A549 (cell line): ENCODE results near the gene PTCD1. TPM values are rescaled to one million over a fixed set of nuclear protein-coding genes. Genes with fewer than 3 reads are reported as not detected.

Experiments used
- ATAC-seq, 2 experiments: fragments of 200-7000 bp in 1 of 2; fragments of >200 bp in 1 of 2; cut with Nextera tagmentation in 1 of 2; cut with Tn5 transposase in 1 of 2; 3 replicates each; pipeline versions ENCODE4 v1.8.0 to v1.9.1; 2018 to 2020; ENCODE audit warnings: mild to moderate bottlenecking in 1 of 2, moderate library complexity in 1 of 2
- CTCF ChIA-PET: fragments of 300-600 bp; sonication (Branson Sonifier 250); formaldehyde crosslinking; extraction: SDS; loops from one replicate; lab custom pipeline; 2021; ENCODE audit warnings: antibody characterized with exemption, inconsistent platforms; lab: Yijun Ruan, JAX
- POLR2A ChIA-PET: fragments of 350-600 bp; formaldehyde crosslinking; extraction: SDS; loops from one replicate; lab custom pipeline; 2021; ENCODE audit warnings: antibody characterized with exemption, inconsistent platforms; lab: Yijun Ruan, JAX
- DNase-seq, 2 experiments: peaks; one replicate each; pipeline versions ENCODE4 v3.0.0 to v3.0.0-alpha.2; 2011 to 2016; ENCODE audit warnings: low read depth in 1 of 2, low spot score in 1 of 2
- FAIRE-seq: peaks from 2 replicates; lab custom pipeline; 2011; peaks lifted over from hg19 to GRCh38; lab: Jason Lieb, UNC
- H3K27ac ChIP-seq, 2 experiments: fragments of >200 bp; sonication (Bioruptor Twin); formaldehyde crosslinking; 3 replicates each; pipeline ENCODE4 v1.5.1; 2016 to 2017
- H3K4me1 ChIP-seq: fragments of >200 bp; sonication (Bioruptor Twin); formaldehyde crosslinking; 3 replicates; pipeline ENCODE4 v1.6.1; 2016
- H3K4me2 ChIP-seq: fragments of >200 bp; sonication (Bioruptor Twin); formaldehyde crosslinking; 3 replicates; pipeline ENCODE4 v1.6.1; 2016
- H3K4me3 ChIP-seq: fragments of >200 bp; sonication (Bioruptor Twin); formaldehyde crosslinking; 3 replicates; pipeline ENCODE4 v1.5.1; 2016
- H3K9me3 ChIP-seq: fragments of >200 bp; sonication (Bioruptor Twin); formaldehyde crosslinking; 3 replicates; pipeline ENCODE4 v1.6.1; 2016
- CBX8 ChIP-seq: fragments of 200-600 bp; sonication (generic); IDR thresholded peaks from 2 replicates; pipeline ENCODE4 v1.6.1; 2016
- CEBPB ChIP-seq, 2 experiments: fragments of >200 bp in 1 of 2; sonication (Bioruptor Twin) in 1 of 2; formaldehyde crosslinking in 1 of 2; IDR thresholded peaks; 2 replicates each; pipeline ENCODE4 v1.6.1; 2012 to 2016
- CHD2 ChIP-seq: fragments of 150-350 bp; IDR thresholded peaks from 2 replicates; pipeline ENCODE4 v1.6.1; 2014; ENCODE audit warnings: low read length; ENCODE audit not compliant: partially characterized antibody
- CHD4 ChIP-seq: fragments of 200-600 bp; sonication (generic); IDR thresholded peaks from 2 replicates; pipeline ENCODE4 v1.6.1; 2016; ENCODE audit warnings: antibody characterized with exemption, mild to moderate bottlenecking, borderline replicate concordance
- EHF ChIP-seq: fragments of 250-450 bp; sonication (Bioruptor Pico); IDR thresholded peaks from 2 replicates; pipeline ENCODE4 v1.5.0; 2020; ENCODE audit warnings: mild to moderate bottlenecking
- HEYL ChIP-seq: fragments of 250-450 bp; sonication (Bioruptor Pico); IDR thresholded peaks from 2 replicates; pipeline ENCODE4 v1.8.0; 2021; ENCODE audit warnings: mild to moderate bottlenecking, moderate library complexity
- HMGXB4 ChIP-seq: fragments of 250-450 bp; sonication (Bioruptor Pico); IDR thresholded peaks from 2 replicates; pipeline ENCODE4 v1.5.0; 2021; ENCODE audit warnings: mild to moderate bottlenecking, moderate library complexity, borderline replicate concordance
- HOXB13 ChIP-seq: fragments of 250-450 bp; sonication (Bioruptor Pico); IDR thresholded peaks from 2 replicates; pipeline ENCODE4 v1.5.0; 2020; ENCODE audit warnings: low read depth, mild to moderate bottlenecking, moderate library complexity
- JUNB ChIP-seq: fragments of >200 bp; sonication (Bioruptor Twin); formaldehyde crosslinking; IDR thresholded peaks from 2 replicates; pipeline ENCODE4 v1.6.1; 2016
- KDM5A ChIP-seq: fragments of 200-600 bp; sonication (generic); IDR thresholded peaks from 2 replicates; pipeline ENCODE4 v1.6.1; 2016; ENCODE audit warnings: antibody characterized with exemption, mild to moderate bottlenecking
- MAFK ChIP-seq: fragments of 450-650 bp; IDR thresholded peaks from 2 replicates; pipeline ENCODE4 v1.6.1; 2014; ENCODE audit not compliant: partially characterized antibody
- MAZ ChIP-seq: fragments of 150-350 bp; IDR thresholded peaks from 2 replicates; pipeline ENCODE4 v1.6.1; 2014; ENCODE audit warnings: antibody characterized with exemption, low read depth, low read length, borderline replicate concordance
- NPAS2 ChIP-seq: fragments of 250-450 bp; sonication (Bioruptor Pico); IDR thresholded peaks from 2 replicates; pipeline ENCODE4 v1.8.0; 2022; ENCODE audit warnings: mild to moderate bottlenecking, moderate library complexity, borderline replicate concordance
- NR3C1 ChIP-seq: fragments of >200 bp; sonication (Bioruptor Twin); formaldehyde crosslinking; IDR thresholded peaks from 3 replicates; pipeline ENCODE4 v1.6.1; 2017
- PHF8 ChIP-seq: fragments of 200-600 bp; sonication (generic); IDR thresholded peaks from 2 replicates; pipeline ENCODE4 v1.6.1; 2016; ENCODE audit warnings: low read depth, mild to moderate bottlenecking, antibody characterized with exemption, moderate library complexity, borderline replicate concordance
- POLR2A ChIP-seq: IDR thresholded peaks from 2 replicates; pipeline ENCODE4 v1.6.1; 2012; ENCODE audit warnings: mild to moderate bottlenecking, low read length
- REST ChIP-seq: fragments of 200-600 bp; sonication (generic); IDR thresholded peaks from 2 replicates; pipeline ENCODE4 v1.6.1; 2016; ENCODE audit warnings: antibody characterized with exemption, mild to moderate bottlenecking, moderate library complexity
- TFCP2L1 ChIP-seq: fragments of 250-450 bp; sonication (Bioruptor Pico); IDR thresholded peaks from 2 replicates; pipeline ENCODE4 v1.5.0; 2021; ENCODE audit warnings: mild to moderate bottlenecking
- TP53 ChIP-seq: fragments of 250-450 bp; sonication (Bioruptor Pico); IDR thresholded peaks from 2 replicates; pipeline ENCODE4 v1.5.0; 2021; ENCODE audit warnings: mild to moderate bottlenecking, moderate library complexity
- ZNF302 ChIP-seq: fragments of 250-450 bp; sonication (Bioruptor Pico); IDR thresholded peaks from 2 replicates; pipeline ENCODE4 v1.9.0; 2021; ENCODE audit warnings: inconsistent platforms, mild to moderate bottlenecking, moderate library complexity
- WGBS: methylation state at CpG from one replicate; pipeline ENCODE4 v1.1.6; 2017; ENCODE audit errors: missing lambda C conversion rate; 5-methylcytosine and 5-hydroxymethylcytosine counted together
- polyA plus RNA-seq, 4 experiments: library from polyadenylated mRNA; depleted of rRNA in 3 of 4; stranded (reverse); fragments of >200 nt; fragmentation: RNase III in 1 of 4; extraction: RNeasy Plus Mini Kit Qiagen cat#74134 plus additional on column Dnase treatment in 1 of 4; gene quantifications; 2 replicates in 3 of 4; 3 replicates in 1 of 4; pipeline ENCODE4 v1.2.3, GENCODE V29; 2011 to 2017
- TF ChIP-seq, protein P1 (sequence below): IDR thresholded peaks from 2 replicates; pipeline ENCODE4 v1.6.1; 2012

The PTCD1 gene
- polyA plus RNA-seq, 2 of the 4 experiments (the other 2 are of a cell fraction) = 3.9 to 5.4 TPM

DNA sequence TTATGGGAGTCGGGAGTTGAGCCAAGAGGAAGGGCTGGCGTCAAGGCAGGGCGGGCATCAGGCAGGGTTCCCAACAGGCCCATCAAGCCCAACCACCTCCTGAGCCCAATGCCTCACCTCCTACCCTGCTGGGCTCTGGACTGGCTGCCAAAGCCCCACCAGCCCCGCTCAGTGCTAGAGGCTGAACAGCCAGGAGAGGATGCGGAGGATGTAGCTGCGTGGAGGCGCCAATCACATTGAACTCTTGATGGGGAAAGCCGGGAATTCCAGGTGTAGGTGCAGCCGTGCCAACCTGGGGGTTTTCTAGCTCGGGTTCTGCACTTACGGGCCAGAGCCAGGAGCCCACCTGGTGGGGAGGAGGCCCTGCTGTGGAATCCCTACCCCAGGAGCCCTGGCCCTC lies 14.5 kb upstream of the PTCD1 start:
- Histone ChIP-seq H3K4me1 (no peaks in the 10 kb centered on the region), H3K4me2 (no peak overlapping the region), H3K27ac (no peak overlapping the region), H3K4me3 (no peak overlapping the region), H3K9me3 (no peaks in the 10 kb centered on the region)
- POLR2A ChIA-PET = no interaction called here
- FAIRE-seq (no peak), DNase-seq (no peak), ATAC-seq (0 out of 6 replicates have a peak, but pooled peaks of 1 of the 2 experiments have one; percentile 6)
- no peak for TF ChIP-seq HMGXB4 (CRISPR knock-in tag)
- TF ChIP-seq CHD4 = no peak
- TF ChIP-seq CEBPB (IDR thresholded peaks at IDR 0.05) = no peak
- no peak for TF ChIP-seq NR3C1
- TF ChIP-seq KDM5A = no peak
- TF ChIP-seq JUNB = no peak
- no peak for TF ChIP-seq PHF8
- TF ChIP-seq TFCP2L1 (CRISPR knock-in tag) = no peak
- TF ChIP-seq REST = no peak
- TF ChIP-seq EHF (CRISPR knock-in tag) = no peak
- TF ChIP-seq HOXB13 (CRISPR knock-in tag) = no peak
- no peak for TF ChIP-seq NPAS2 (CRISPR knock-in tag)
- no peak for TF ChIP-seq ZNF302 (CRISPR knock-in tag)
- no peak for TF ChIP-seq TP53 (CRISPR knock-in tag)
- TF ChIP-seq MAFK = no peak
- no peak for TF ChIP-seq CBX8
- TF ChIP-seq HEYL (CRISPR knock-in tag) = no peak
- TF ChIP-seq CHD2 = no peak
- CTCF ChIA-PET = interaction anchor here (0.9 kb wide), 1 partner anchor 12 kb away, joined by 3 read pairs; no protein-coding TSS in a partner anchor
- 98% methylated on average over 11 of the region's 11 CpGs for WGBS

- ATAC-seq = no peak
Observed at GRCh38 chr7:99452541-99452940, 13.9 kb upstream of the PTCD1 start.

More at GRCh38 chr7:99452541-99452940, 13.9 kb upstream of the PTCD1 start:
- 86% methylated on average over 13 of the region's 13 CpGs for WGBS
- Histone ChIP-seq H3K4me1 (no peaks in the 10 kb centered on the region), H3K9me3 (no peaks in the 10 kb centered on the region), H3K4me3 (no peak overlapping the region), H3K27ac (no peak overlapping the region), H3K4me2 (no peak overlapping the region)
- ChIA-PET CTCF (no interaction called here), POLR2A (no interaction called here)
- DNase-seq = no peak
- no peak for TF ChIP-seq MAZ
- no peak for TF ChIP-seq TP53 (CRISPR knock-in tag)
- TF ChIP-seq JUNB = no peak
- no peak for TF ChIP-seq CEBPB (IDR thresholded peaks at IDR 0.05)
- no peak for TF ChIP-seq POLR2A
- no peak for TF ChIP-seq MAFK
- TF ChIP-seq, protein P1, sequence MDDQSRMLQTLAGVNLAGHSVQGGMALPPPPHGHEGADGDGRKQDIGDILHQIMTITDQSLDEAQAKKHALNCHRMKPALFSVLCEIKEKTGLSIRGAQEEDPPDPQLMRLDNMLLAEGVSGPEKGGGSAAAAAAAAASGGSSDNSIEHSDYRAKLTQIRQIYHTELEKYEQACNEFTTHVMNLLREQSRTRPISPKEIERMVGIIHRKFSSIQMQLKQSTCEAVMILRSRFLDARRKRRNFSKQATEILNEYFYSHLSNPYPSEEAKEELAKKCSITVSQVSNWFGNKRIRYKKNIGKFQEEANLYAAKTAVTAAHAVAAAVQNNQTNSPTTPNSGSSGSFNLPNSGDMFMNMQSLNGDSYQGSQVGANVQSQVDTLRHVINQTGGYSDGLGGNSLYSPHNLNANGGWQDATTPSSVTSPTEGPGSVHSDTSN = no peak
- no peak for FAIRE-seq
